GM18502 (cell line): ENCODE data around the gene PLCD1.

ENCODE experiments used
- ATAC-seq: cut with Tn5 transposase; IDR thresholded peaks from one replicate; pipeline ENCODE4 v1.9.1; 2021; ENCODE audit warnings: mild to moderate bottlenecking; ENCODE audit not compliant: unreplicated experiment, poor library complexity

Gene PLCD1

GRCh38 chr3:37970802-37971201 lies 58.6 kb downstream of the PLCD1 start:
- no peak for ATAC-seq

GRCh38 chr3:37969596-37970100 lies 59.8 kb downstream of the PLCD1 start:
- ATAC-seq = no peak

- no peak for ATAC-seq
These were observed 60.4 kb downstream of the PLCD1 start for GRCh38 chr3:37968813-37969595.

- no peak for ATAC-seq
These were observed 61.2 kb downstream of the PLCD1 start for GRCh38 chr3:37968199-37968598.

- no peak for ATAC-seq
These were observed 62.1 kb downstream of the PLCD1 start for GRCh38 chr3:37967260-37967881.

GRCh38 chr3:37964716-37965115 lies 64.7 kb downstream of the PLCD1 start:
- no peak for ATAC-seq

- no peak for ATAC-seq
These were observed 65.3 kb downstream of the PLCD1 start for GRCh38 chr3:37964146-37964545.

GRCh38 chr3:37963635-37964034 lies 65.8 kb downstream of the PLCD1 start:
- no peak for ATAC-seq

GRCh38 chr3:37963016-37963415 lies 66.4 kb downstream of the PLCD1 start:
- ATAC-seq = no peak

- ATAC-seq = no peak
These were observed 67.6 kb downstream of the PLCD1 start for GRCh38 chr3:37961622-37962431.

- ATAC-seq = no peak
These were observed 71.9 kb downstream of the PLCD1 start for GRCh38 chr3:37957539-37957936.
